ENCODE data around the gene SUN2. TPM values are rescaled to one million over a fixed set of nuclear protein-coding genes. Genes with fewer than 3 reads are reported as not detected.

SUN2 gene
- total and polyA plus RNA-seq, 2 of the 8 experiments (the other 6 are each of a cell fraction or from before 2014, with no cell fraction given): 5.1 to 10.5 TPM

- H2BK12ac ChIP-seq (ENCODE audit: low read depth, low read length): no peak overlapping the region
- H4K5ac ChIP-seq (ENCODE audit: insufficient read length, low read depth, low read length): no peak overlapping the region
- peak overlapping the region; percentile 28; the same call in 1 of the 2 replicates for H2BK5ac ChIP-seq (ENCODE audit: low read depth, low read length)
- no peak overlapping the region for H2AK5ac ChIP-seq (ENCODE audit: low read depth, low read length)
- H3K23me2 ChIP-seq (ENCODE audit: low read depth, low read length): peaks cover 6% of the 10 kb centered on the region; the same call in 1 of the 2 replicates
- H3K27me3 ChIP-seq (replicated peaks in 1 of 4; ENCODE audit: control insufficient read depth in 3 of 4, extremely low read depth in 1 of 4, insufficient read depth in 3 of 4, low read length in 3 of 4): no peaks in the 10 kb centered on the region; a peak in 1 of 7 replicates
- POLR2A ChIA-PET (ENCODE audit: partially characterized antibody): interaction anchor here (1.6 kb wide), 1 partner anchor 10 kb away, joined by 3 read pairs; no protein-coding TSS in a partner anchor
- no peak overlapping the region for H2BK120ac ChIP-seq (replicated peaks; ENCODE audit: low read depth, low read length)
- no peaks in the 10 kb centered on the region for H3K79me1 ChIP-seq (ENCODE audit: low read depth, low read length)
- no peak overlapping the region for H2AFZ ChIP-seq (ENCODE audit: low read length)
- 81% methylated on average over 11 of the region's 11 CpGs; no CpG with 5 or more reads in 1 of the 2 experiments for WGBS, 2 experiments (ENCODE audit: extremely low coverage in 1 of 2, insufficient coverage in 1 of 2, insufficient read length in 1 of 2, insufficient replicate concordance in 2 of 2, low coverage in 1 of 2, low lambda C conversion rate in 2 of 2, missing lambda C conversion rate in 1 of 2)
- no peak overlapping the region for H2BK15ac ChIP-seq (ENCODE audit: low read length)
- no peak overlapping the region for H3K18ac ChIP-seq (ENCODE audit: extremely low read depth, low read length)
- no peaks in the 10 kb centered on the region for H3K36me3 ChIP-seq (ENCODE audit: control insufficient read depth in 2 of 4, insufficient read depth in 4 of 4, low read length in 3 of 4)
- DNase-seq (ENCODE audit: low read depth in 1 of 2, low spot score in 2 of 2): no peak
- CTCF ChIA-PET (ENCODE audit: partially characterized antibody): no interaction called here
- H3K4me3 ChIP-seq (ENCODE audit: extremely low read depth in 1 of 4, insufficient read depth in 2 of 4, low read depth in 3 of 4, low read length in 4 of 4): no peak overlapping the region
- H3K4me2 ChIP-seq (ENCODE audit: insufficient read depth in 1 of 2, low read depth in 2 of 2, low read length in 2 of 2): no peak overlapping the region
- H4K8ac ChIP-seq (ENCODE audit: extremely low read depth, insufficient read depth, low read length): no peak overlapping the region; the same call in 1 of the 2 replicates
- no peaks in the 10 kb centered on the region for H3K9me3 ChIP-seq (ENCODE audit: insufficient read depth in 2 of 2, low read depth in 1 of 2, low read length in 1 of 2)
- no peak overlapping the region for H3K23ac ChIP-seq (ENCODE audit: insufficient read length)
- H4K20me1 ChIP-seq (replicated peaks in 1 of 2; ENCODE audit: control insufficient read depth in 1 of 2, insufficient read depth in 2 of 2, low read length in 2 of 2): peaks cover 0 to 2% of the 10 kb centered on the region in 2 experiments
- no peak overlapping the region for H3K4ac ChIP-seq (replicated peaks; ENCODE audit: insufficient read length, low read depth, low read length)
- H4K91ac ChIP-seq (replicated peaks; ENCODE audit: insufficient read length, low read length): no peak overlapping the region
- H3K79me2 ChIP-seq (ENCODE audit: control insufficient read depth in 1 of 2, insufficient read depth in 2 of 2, low read length in 2 of 2): no peaks in the 10 kb centered on the region
- H3K56ac ChIP-seq (replicated peaks; ENCODE audit: insufficient read length, low read depth, low read length): no peak overlapping the region
- no peak overlapping the region for H3K14ac ChIP-seq (ENCODE audit: insufficient read length)
- FAIRE-seq: no peak
- no peak overlapping the region for H2BK20ac ChIP-seq (ENCODE audit: low read length)
- peaks cover 0 to 4% (median 0%) of the 10 kb centered on the region in 4 experiments; a peak in 1 of 7 replicates for H3K4me1 ChIP-seq (replicated peaks in 1 of 4; ENCODE audit: control insufficient read depth in 3 of 4, insufficient read depth in 4 of 4, low read length in 3 of 4)
- H3K27ac ChIP-seq (ENCODE audit: low read depth, low read length): no peak overlapping the region
- no peak overlapping the region for H3K9ac ChIP-seq (replicated peaks in 1 of 4; ENCODE audit: extremely low read depth in 1 of 4, low read depth in 3 of 4, low read length in 3 of 4)
- TF ChIP-seq RNF2 (IDR thresholded peaks at IDR 0.05; ENCODE audit: borderline replicate concordance, low read depth, low read length, missing control alignments, poor library complexity, severe bottlenecking): no peak
Observed at GRCh38 chr22:38774496-38775166, 18.8 kb upstream of the SUN2 start.
